Activated naive CD4-positive, alpha-beta T cell (primary cell): ENCODE data around the gene ITGA4.

Source experiments
- DNase-seq, 4 experiments: peaks; one replicate each; lab custom pipeline; 2025; lab: John Stamatoyannopoulos, UW

ITGA4 gene

DNA sequence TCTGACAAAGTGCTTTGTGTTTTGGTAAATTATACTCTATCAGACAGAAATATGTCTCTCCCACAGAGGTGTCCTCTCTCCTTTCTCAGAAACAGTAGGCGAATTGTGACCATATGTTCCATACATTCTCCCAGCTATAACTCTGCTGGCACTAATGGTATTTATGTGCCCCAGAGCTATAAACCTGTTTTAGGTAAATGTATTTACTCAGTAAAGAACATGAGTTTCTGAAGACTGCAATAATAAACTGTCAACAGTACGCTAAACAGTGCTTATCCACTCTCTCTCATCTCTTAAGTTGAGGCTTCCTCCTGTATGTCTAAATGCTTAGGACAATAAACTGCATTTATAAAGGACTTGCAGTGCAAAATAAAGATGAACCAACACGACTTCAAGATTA is 58.5 kb downstream of the ITGA4 start:
- DNase-seq: no peak

DNA sequence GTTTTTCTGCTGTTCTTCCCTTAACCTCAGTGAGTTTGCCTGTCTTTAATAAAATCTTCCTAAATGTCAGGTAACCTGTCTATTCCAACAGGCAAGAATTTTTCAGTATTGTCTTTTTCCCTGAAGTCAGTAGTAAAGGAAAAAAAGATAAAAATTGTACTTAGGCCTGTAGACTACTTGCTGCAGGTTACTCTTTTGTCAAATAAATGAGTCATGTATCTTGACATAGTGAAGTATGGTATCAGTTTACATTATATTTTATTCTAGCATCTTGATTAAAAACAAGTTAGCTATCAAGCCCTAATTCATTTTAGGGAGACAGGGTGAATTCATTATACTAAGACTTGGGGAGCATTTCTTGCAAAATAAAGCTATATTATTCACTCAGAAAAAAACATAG is 59.8 kb downstream of the ITGA4 start:
- DNase-seq: no peak

DNA sequence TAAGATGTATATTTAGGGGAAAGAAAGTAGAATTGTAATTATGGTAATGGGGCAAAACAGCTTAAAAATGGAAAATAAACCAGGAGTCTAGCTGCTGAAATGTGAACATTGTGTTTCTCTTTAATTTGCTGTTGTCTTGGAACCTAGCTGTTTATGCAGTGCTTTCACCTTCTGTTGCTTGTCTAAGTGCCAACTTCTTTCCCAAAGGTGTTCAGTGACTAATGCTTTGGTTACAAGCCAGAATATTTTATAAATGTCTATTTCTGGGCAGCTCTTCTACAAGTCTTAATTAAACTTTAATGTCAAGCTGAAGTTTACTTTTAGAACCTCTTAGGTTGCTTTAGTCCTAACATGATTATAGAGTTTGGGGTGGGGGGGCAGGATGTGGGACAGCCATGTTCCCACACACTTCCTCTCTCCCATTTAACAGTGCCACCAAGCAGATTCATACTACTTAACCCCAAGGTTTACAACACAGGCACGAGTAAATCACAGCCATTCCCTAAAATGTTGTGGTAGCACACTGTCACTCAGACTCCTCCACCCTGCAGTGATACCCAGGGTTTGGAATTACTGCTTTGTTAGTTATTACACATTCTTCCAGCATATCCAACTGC is 60.6 kb downstream of the ITGA4 start:
- no peak for DNase-seq

DNA sequence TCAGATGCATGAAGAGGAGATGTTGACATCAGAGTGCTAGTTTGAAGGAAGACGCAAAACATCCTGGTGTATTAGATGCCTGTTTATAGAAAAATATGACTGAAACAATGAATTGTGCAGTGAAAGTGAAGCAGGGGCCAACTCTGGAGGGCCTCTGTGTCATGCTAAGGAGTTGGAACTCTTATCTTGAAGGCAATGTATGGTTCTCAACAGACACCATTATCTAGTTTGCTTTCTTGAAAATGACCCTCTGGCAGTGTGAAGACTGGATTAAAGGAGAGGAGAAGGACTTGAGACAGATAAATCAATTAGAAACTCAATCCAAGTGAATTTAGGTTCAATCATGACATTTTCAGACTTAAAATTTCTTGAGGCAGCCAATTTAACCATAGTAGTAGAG is 63.1 kb downstream of the ITGA4 start:
- DNase-seq: no peak

DNA sequence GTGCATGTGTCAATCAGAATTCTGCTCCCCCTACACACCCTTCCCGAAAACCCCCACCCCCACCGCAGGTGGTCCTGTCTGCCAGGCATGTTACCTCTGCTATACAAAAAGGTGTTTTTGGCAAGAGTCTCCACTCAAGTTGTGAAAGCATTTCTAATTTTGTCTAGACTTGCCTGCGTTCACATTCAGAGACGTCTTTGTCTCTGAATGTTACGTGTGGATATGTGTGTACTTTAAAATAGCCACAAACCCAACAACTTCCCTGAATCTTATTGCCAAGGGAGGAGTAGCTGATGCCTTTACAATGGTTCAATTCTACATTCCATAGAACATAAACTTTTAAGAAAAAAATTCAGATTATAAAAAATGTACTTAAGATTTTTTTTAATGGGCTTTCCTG is 66.6 kb downstream of the ITGA4 start:
- no peak for DNase-seq

DNA sequence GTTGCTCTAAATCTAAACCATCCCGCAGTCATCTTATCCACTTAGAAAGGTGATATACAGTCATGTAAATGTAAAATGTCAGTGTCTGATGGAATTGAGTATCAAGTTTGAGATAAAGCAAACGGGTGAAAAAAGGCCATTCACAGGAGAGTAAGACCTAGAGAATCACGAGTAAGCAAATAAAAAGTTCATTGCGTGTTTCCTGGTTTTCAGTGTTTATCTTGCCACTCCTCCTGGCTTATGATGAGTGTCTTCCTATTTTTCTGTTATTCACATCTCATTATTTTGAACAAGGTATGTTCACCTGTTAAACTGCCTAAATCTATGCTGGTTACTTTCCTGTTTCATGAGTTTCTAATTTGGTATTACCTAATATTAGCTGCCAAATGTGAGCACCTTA is 68.8 kb downstream of the ITGA4 start:
- no peak for DNase-seq

DNA sequence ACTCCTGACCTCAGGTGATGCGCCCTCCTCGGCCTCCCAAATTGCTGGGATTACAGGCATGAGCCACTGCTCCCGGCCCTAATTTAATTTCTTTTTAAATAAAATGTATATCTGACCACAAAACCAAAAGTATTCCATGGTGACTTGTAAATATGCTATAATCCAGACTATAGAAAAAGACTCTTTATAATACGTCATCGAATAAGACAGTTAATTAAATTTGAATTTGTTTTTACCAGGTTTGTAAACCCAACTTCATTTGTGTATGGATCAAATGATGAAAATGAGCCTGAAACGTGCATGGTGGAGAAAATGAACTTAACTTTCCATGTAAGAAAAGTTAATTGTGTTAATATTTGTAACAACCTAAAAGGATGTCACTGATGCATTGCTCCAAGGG is 69.9 kb downstream of the ITGA4 start:
- DNase-seq: no peak

DNA sequence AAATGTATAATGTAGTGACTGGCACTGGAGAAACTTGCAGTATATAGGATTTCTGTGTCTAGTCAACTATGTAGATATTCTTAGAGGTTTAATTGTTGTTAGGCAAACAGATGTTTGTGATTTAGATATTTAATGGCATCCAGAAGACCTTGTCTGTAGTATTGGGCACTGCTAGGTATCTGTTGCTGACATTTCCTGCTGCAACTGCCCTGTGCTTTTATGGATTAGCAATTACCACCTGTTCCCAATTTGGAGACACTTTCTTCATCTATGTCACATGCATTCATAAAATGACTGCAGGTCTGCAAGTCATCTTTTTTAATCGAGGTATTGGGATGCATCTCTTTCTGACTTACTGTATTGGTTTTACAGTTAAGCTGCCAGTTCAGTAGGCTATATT is 71.3 kb downstream of the ITGA4 start:
- DNase-seq: no peak

DNA sequence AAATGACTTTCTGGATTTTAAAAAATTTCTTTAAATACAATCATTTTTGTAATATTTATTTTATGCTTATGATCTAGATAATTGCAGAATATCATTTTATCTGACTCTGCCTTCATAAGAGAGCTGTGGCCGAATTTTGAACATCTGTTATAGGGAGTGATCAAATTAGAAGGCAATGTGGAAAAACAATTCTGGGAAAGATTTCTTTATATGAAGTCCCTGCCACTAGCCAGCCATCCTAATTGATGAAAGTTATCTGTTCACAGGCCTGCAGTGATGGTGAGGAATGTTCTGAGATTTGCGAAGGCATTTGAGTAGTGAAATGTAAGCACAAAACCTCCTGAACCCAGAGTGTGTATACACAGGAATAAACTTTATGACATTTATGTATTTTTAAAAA is 79.5 kb downstream of the ITGA4 start:
- DNase-seq: no peak

DNA sequence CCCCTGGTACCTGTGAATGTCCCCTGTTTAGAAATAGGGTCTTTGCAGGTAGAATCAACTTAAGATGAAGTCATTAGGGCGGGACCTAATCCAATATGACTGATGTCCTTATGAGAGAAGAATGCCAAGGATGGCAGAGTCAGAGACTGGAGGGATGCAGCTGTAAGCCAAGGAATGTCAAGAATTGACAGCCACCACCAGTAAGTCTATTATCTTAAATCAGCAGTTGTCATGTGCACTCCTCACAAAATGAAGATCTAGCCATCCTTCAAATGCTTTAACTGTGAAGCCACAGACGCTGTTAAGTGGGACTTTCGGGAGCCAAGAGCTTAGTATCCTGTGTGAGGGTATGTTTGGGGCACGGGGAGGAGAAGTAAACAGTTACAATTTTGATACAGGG is 83.2 kb downstream of the ITGA4 start:
- no peak for DNase-seq

DNA sequence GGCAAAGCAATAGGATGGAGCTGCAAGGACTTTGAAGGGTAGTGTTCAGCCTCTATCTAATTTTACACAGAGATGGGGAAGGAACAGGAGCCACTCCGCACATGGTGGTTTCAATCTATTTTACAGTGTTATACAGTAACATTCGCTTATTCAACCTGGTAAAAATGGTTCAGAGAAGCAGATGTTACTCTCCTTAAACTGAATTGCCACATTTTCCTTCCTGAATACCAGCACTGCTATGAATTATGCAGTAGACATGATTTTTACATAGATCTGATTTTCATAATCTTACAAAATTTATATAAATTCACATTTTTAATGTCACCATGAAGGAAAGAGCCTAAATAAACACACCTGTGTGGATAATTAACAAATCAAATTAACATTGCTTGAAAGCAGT is 85.0 kb downstream of the ITGA4 start:
- DNase-seq: no peak

DNA sequence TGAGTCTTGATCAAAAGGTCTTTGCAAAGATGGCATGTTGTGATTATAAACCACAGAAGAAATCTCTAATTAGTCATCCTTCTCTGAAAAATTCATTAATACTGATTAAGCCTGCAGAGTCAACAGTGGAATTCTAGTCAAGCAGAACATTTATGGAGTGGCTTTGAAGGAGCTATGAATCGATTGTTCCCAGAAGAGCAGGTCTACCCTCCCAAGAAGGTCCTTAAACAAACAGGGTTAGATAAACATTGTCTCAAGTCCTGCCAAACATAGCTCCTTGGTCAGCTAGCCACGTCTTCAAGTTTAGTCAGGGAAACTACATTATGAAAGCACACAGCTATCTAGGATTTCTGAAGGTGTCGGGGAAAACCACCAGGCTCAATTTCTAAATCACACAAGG is 88.9 kb downstream of the ITGA4 start:
- no peak for DNase-seq

DNA sequence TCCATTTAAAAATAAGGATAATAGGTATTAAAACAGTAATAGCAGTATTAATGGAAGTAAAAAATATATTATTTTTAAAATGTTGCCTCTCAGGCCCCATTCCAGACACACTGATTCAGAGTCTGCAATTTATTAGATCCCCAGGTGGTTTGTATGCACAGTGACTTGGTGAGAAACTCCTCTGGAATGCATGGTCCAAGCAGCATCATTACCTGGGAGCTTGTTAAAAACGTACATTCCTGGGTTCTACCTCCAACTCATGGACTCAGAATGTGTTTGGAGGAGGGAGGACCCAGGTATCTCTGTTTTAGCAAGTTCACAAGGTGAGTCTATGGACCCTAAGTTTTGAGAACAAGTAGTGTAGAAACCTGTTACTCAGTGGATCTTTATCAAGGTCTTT is 95.6 kb downstream of the ITGA4 start:
- no peak for DNase-seq

DNA sequence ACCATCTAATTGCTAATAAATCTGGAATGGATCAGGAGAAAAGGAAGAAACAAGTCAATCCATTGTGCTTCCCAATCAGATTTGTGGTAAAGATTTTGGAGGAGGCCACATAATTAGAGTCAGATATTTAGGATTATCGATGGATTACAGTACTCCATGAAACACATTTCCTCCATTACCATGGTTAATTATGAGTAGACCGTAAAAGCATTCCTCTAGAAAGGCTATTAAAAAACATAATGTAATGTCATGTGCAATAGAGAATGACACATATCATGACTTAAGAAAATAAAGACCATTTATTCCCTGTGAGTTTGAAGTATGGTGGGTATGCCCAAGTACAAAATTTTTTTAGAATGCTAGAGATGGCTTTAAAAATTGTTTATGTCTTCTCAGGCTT is 96.1 kb downstream of the ITGA4 start:
- no peak for DNase-seq

DNA sequence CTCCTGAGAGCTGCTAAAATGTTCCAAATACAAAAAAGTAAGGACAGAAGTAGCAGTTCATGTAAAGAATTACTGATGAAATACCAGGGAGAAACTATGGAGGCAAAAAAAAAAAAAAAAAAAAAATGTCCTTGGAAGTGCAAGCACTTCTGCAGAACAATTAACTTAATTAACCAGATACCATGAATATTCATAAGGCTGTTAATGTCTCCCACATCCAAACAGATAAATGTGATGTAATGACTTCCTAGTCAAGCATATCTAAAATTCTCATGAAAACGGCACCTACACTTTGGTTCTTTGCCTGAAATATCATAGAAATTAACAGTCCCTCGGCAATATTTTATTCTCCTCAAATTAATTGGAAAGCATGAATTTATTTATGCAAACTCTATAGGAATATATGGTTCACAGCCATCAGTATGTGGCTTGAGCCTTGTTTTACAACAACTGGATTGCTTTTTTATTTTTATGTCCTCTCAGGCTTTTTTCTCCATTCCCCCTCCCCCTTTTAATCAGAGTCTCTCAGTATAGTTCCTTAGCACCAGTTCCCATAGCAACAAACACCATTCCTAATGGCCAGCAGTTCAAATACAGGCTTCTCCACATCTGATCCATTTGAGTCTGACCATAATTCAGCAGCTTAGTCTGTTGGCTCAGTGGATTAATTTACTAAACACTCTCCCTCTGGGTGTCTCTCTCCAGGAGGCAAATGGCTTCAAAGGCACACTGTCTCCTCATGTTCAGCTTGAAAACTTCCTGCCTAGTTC is 97.1 kb downstream of the ITGA4 start:
- no peak for DNase-seq

DNA sequence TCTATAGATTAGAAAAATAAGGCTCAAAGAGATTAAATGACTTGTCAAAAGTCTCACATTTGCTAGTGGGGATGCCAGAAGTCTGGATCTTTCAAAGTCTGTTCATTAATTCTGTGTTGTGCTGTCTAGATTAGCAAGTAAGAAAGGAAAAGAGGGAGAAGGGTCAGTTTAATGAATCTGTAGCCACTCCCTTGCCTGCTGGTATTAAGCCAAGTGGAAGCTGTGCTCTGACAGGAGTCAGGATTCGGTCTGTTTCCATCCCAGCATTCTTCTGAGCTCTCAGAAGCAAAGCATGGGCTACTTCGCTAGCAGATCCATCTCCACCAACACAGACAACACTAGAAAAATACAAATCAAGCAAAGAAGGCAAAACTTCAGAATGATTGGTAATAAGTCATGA is 101.2 kb downstream of the ITGA4 start:
- no peak for DNase-seq

DNA sequence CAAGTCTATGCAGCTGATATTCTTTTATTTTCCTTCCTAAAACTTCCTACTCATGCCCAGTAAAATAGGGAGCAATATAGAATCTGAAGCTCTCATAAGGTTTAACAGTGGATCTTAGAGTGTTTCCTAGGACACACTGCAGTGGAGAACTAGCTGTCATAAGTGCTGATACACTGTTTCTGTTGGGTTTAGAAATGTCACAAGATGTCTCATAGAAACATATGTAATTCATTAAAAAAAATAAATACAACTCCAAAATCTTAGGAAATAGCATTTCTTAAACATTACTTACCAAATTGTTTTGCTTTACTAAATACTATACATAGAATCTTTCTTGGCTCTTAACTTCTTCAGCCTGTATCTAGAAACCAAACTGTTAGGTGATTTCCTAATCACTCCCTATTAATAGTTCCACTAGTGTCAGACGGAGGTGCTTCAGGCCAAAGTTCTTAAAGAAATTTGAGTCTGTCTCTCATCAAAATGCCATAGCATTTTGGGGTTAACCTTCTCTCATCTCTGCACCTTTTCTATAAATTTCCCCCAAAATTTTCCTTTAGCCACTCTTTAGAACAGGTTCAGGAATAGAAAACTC is 106.0 kb downstream of the ITGA4 start:
- DNase-seq: no peak

DNA sequence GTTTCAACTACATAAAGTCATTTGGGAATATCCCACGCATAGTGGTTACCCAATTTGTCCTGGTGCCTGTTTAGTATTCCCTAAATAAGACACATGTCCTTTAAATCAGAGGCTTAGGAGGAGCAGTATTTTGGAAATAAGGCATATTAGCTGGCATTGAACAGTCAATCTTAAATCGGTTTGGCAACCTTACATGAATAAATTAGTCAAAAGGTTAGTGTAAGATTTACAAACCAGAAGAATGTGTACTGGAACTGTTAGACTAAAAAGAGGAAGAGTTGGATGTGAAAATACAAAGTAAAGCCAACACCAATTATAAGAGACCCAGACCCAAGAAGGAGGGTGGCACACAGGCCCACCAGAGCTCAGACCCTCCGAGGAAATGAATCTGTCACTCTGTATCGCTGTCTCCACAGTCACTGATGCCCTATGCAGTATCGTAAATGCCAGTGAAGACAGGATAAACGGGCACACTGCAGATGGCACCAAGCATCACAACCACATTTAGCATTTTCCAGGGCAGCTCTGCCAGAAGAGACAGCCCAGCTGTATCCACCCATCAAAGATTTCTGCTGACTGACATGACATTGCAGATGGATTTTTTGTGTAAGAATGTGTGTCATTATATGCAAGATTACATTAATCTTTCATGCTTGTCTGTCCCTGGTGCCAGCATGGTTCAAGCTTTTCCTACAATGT is 109.3 kb downstream of the ITGA4 start:
- DNase-seq: no peak

DNA sequence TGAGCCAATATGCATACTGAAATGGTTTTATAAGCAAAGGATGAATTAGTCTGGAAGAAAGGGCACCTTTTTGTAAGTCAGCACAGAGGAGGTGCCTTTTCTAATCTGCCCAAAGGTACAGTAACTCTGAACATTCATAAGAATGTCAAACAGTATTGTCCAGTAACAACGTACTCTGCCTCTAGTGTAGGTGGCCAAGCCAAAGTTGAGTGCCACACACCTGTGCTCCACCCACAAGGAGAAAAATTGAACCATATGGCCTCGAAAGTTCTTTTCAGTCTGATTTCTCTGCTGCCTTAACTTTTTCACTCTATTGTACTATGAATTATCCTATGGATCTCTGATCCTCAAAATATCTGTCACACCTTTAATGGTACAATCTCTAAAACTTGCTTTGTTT is 112.9 kb downstream of the ITGA4 start:
- DNase-seq: no peak

DNA sequence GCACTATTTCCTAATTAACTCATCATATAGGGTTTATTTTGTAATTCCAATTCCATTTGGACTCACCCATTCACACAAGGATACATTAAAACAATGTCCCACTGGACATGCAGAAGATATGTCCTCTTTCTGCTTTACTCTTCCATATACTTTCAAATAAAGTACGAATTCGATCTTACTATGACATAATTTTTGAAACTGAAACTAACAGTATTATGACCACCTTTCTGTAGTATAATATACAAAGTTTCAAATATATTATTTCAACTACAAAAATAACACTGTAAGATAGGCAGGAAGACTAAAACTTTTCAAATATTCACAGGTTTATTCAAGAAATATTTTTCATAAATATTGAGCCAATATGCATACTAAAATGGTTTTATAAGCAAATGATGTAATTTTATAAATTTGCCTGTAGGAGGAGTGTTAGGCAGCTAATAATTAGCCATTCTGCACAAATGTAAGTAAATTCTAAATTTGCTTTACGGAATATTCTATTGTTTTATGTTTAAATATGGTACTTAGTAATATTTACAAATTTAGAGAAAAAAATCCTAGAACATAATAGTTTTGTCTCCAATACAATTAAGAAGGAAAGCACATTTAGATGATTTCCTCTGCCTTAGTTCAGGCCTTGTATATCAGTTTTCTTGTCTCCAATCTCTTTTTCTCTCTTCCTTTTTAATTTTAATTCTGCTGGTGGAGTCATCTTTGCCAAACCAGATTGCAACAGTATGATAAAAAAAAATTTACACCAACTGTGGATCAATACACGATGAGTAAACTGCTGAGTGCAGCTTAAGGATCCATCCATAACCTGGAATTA is 113.9 kb downstream of the ITGA4 start:
- no peak for DNase-seq

DNA sequence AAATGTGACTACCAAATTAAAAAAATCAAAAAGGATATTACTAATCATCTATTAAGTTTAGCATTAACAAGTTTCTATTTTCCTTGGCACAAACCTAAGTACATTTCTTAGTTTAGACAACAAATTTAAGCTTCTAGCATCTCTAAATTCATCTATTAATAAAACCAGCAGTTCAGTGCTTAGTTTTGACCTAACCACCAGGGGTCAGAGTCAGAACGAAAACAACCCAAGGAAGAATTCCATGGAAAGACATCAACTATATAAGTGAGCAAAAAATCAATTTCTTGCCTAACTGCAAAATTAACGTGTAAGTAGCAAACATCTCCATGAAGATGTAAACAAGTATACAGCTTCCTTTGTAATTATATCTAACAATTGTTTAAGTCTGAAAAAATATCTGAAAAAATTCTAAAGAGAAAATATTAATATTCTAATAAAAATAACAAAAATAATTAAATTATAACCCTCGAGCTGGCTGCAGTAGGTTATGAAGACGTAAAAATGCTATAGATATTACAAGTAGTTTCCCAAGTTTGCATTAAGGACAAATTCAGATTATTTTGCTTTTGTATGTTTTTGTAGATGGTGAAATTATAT is 116.1 kb downstream of the ITGA4 start:
- DNase-seq: no peak

DNA sequence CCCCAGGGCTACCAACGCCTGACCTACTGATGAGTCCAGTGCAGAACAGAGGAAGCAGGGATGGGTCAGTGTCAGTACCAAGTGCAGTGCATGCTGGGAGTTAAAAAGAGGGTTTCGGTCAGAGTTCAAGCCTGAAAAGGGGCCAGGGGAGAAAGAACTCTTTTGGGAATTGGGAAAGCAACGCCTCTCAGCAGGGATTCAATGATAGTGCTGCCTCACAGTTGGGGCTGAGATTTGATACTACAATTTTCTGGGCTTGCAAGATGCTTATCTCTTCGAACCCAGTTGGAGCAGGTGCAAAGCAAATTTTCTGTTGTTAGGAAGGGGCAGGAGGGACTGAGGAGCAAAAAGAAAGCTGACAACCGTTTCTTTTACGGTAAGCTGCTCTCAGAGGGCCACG is 117.1 kb downstream of the ITGA4 start:
- no peak for DNase-seq
